Kidney epithelial cell (primary cell): Measurements from ENCODE around the gene CFAP99. TPM values are rescaled to one million over a fixed set of nuclear protein-coding genes. Genes with fewer than 3 reads are reported as not detected.

Experiments
- DNase-seq: peaks from one replicate; pipeline ENCODE4 v3.0.0-alpha.2; 2010; ENCODE audit warnings: low read depth
- H3K27me3 ChIP-seq: 2 replicates; pipeline ENCODE4 v1.6.0; 2011; ENCODE audit warnings: low read length; ENCODE audit not compliant: control insufficient read depth, insufficient read depth
- H3K36me3 ChIP-seq: 2 replicates; pipeline ENCODE4 v1.5.1; 2011; ENCODE audit warnings: low read length; ENCODE audit not compliant: control insufficient read depth, insufficient read depth
- H3K4me3 ChIP-seq: 2 replicates; pipeline ENCODE4 v1.5.1; 2011; ENCODE audit warnings: low read depth, mild to moderate bottlenecking, control low read depth, low read length
- CTCF ChIP-seq: IDR thresholded peaks from 2 replicates; pipeline ENCODE4 v1.5.1; 2011; ENCODE audit warnings: mild to moderate bottlenecking, moderate library complexity, low read length, control low read depth, inconsistent platforms; ENCODE audit not compliant: insufficient read depth, poor library complexity, severe bottlenecking
- total RNA-seq: library from RNA; depleted of rRNA; stranded (reverse); fragments of >200 nt; gene quantifications from 2 replicates; pipeline ENCODE4 v1.2.3, GENCODE V29; 2015

CFAP99 gene
- total RNA-seq, 1 donor from 2014 or later: not detected

GRCh38 chr4:2389691-2390090, 29.1 kb upstream of the CFAP99 start:
- H3K36me3 ChIP-seq: no peaks in the 10 kb centered on the region
- no peak for DNase-seq
- TF ChIP-seq CTCF: no peak
- H3K4me3 ChIP-seq: no peak overlapping the region
- peaks cover 36% of the 10 kb centered on the region for H3K27me3 ChIP-seq

- H3K4me3 ChIP-seq: no peak overlapping the region
- TF ChIP-seq CTCF: no peak
- no peak for DNase-seq
- H3K27me3 ChIP-seq: peaks cover 37% of the 10 kb centered on the region
- H3K36me3 ChIP-seq: no peaks in the 10 kb centered on the region
Observed at GRCh38 chr4:2390146-2390545, 28.6 kb upstream of the CFAP99 start.

- no peaks in the 10 kb centered on the region for H3K36me3 ChIP-seq
- TF ChIP-seq CTCF: no peak
- no peak for DNase-seq
- H3K27me3 ChIP-seq: peaks cover 37% of the 10 kb centered on the region
- H3K4me3 ChIP-seq: no peak overlapping the region
Observed at GRCh38 chr4:2390784-2391421, 27.9 kb upstream of the CFAP99 start.

- no peak overlapping the region for H3K4me3 ChIP-seq
- TF ChIP-seq CTCF: no peak
- DNase-seq: no peak
- H3K36me3 ChIP-seq: no peaks in the 10 kb centered on the region
- H3K27me3 ChIP-seq: peaks cover 30% of the 10 kb centered on the region
Observed at GRCh38 chr4:2393353-2394270, 25.1 kb upstream of the CFAP99 start.

GRCh38 chr4:2394528-2394927, 24.2 kb upstream of the CFAP99 start:
- no peak for TF ChIP-seq CTCF
- Histone ChIP-seq H3K4me3 (no peak overlapping the region), H3K27me3 (peaks cover 23% of the 10 kb centered on the region), H3K36me3 (no peaks in the 10 kb centered on the region)
- DNase-seq: no peak

- Histone ChIP-seq H3K4me3 (no peak overlapping the region), H3K36me3 (no peaks in the 10 kb centered on the region), H3K27me3 (peaks cover 22% of the 10 kb centered on the region)
- DNase-seq: no peak
- no peak for TF ChIP-seq CTCF
Observed at GRCh38 chr4:2395038-2395437, 23.7 kb upstream of the CFAP99 start.
